Measurements from ENCODE around the gene ZFAND2B. TPM values are rescaled to one million over a fixed set of nuclear protein-coding genes. Genes with fewer than 3 reads are reported as not detected.
A peak's percentile ranks its signal among the peaks of the same experiment; 100 is the strongest.

ZFAND2B gene
- total RNA-seq, 1 donor from 2014 or later: 28.7 TPM

GRCh38 chr2:219204425-219205164 lies 2.0 kb upstream of the ZFAND2B start:
- DNase-seq (ENCODE audit: low spot score): no peak

GRCh38 chr2:219205165-219205538 lies 1.4 kb upstream of the ZFAND2B start:
- no peak for DNase-seq (ENCODE audit: low spot score)

GRCh38 chr2:219205981-219206327 lies 628 bp upstream of the ZFAND2B start:
- DNase-seq (ENCODE audit: low spot score): no peak

GRCh38 chr2:219207134-219207883 lies 727 bp downstream of the ZFAND2B start:
- DNase-seq (ENCODE audit: low spot score): no peak

GRCh38 chr2:219207884-219208740 lies 1.5 kb downstream of the ZFAND2B start:
- DNase-seq (ENCODE audit: low spot score): no peak

- DNase-seq (ENCODE audit: low spot score): no peak
Measured at GRCh38 chr2:219209236-219210195, 2.9 kb downstream of the ZFAND2B start.

GRCh38 chr2:219210196-219210885 lies 3.8 kb downstream of the ZFAND2B start:
- DNase-seq (ENCODE audit: low spot score): no peak

- no peak for DNase-seq (ENCODE audit: low spot score)
Measured at GRCh38 chr2:219210886-219211362, 4.3 kb downstream of the ZFAND2B start.

GRCh38 chr2:219213026-219213415 lies 6.4 kb downstream of the ZFAND2B start:
- DNase-seq (ENCODE audit: low spot score): no peak

- no peak for DNase-seq (ENCODE audit: low spot score)
Measured at GRCh38 chr2:219213486-219214071, 7.0 kb downstream of the ZFAND2B start.

GRCh38 chr2:219214141-219214540 lies 7.6 kb downstream of the ZFAND2B start:
- DNase-seq (ENCODE audit: low spot score): no peak

GRCh38 chr2:219214786-219215185 lies 8.2 kb downstream of the ZFAND2B start:
- no peak for DNase-seq (ENCODE audit: low spot score)

GRCh38 chr2:219215871-219216534 lies 9.4 kb downstream of the ZFAND2B start:
- DNase-seq (ENCODE audit: low spot score): no peak

- no peak for DNase-seq (ENCODE audit: low spot score)
Measured at GRCh38 chr2:219216535-219216915, 9.9 kb downstream of the ZFAND2B start.

GRCh38 chr2:219218217-219218731 lies 11.7 kb downstream of the ZFAND2B start:
- DNase-seq (ENCODE audit: low spot score): no peak

GRCh38 chr2:219218732-219219701 lies 12.4 kb downstream of the ZFAND2B start, which contains the start of gene ABCB6:
TSS of gene ABCB6 (minus strand) at chr2:219218958. CDS start at chr2:219218673, 285 bp downstream.
- DNase-seq (ENCODE audit: low spot score): peak; percentile 96

- no peak for DNase-seq (ENCODE audit: low spot score)
Measured at GRCh38 chr2:219219784-219220532, 13.4 kb downstream of the ZFAND2B start.

Data from ureter (tissue), 1 donor.